Renal pelvis (tissue), 4 donors: Measurements from ENCODE around the gene IARS2. TPM values are rescaled to one million over a fixed set of nuclear protein-coding genes. Genes with fewer than 3 reads are reported as not detected.
"Not testable (repeated sequence)": the region's sequence is repeated elsewhere in the genome, so short reads cannot be mapped to it uniquely, and the experiment has no call there.

Experiments used
- DNase-seq: peaks from one replicate; pipeline ENCODE4 v3.0.0-alpha.2; 2013
- polyA plus RNA-seq, 3 donors: library from polyadenylated mRNA; unstranded; fragments of 120-200 nt; gene quantifications; one replicate each; pipeline ENCODE4 v1.2.1, GENCODE V29; 2013; ENCODE audit not compliant: insufficient read length in 3 of 3

The IARS2 gene
- polyA plus RNA-seq, 3 donors = 85.6 to 90.1 (median 87.6) TPM

GRCh38 chr1:220158530-220158929 lies 64.6 kb downstream of the IARS2 start:
- DNase-seq = not testable (repeated sequence)

- no peak for DNase-seq
Measured at GRCh38 chr1:220159041-220159440, 65.1 kb downstream of the IARS2 start.

GRCh38 chr1:220160027-220160426 lies 66.1 kb downstream of the IARS2 start:
- DNase-seq = no peak

GRCh38 chr1:220164116-220164515 lies 70.2 kb downstream of the IARS2 start:
- DNase-seq = peak; percentile 16

GRCh38 chr1:220164517-220164916 lies 70.6 kb downstream of the IARS2 start:
- DNase-seq = no peak

- no peak for DNase-seq
Measured at GRCh38 chr1:220166853-220167252, 72.9 kb downstream of the IARS2 start.

- DNase-seq = not testable (repeated sequence)
Measured at GRCh38 chr1:220169887-220170286, 76.0 kb downstream of the IARS2 start.

- DNase-seq = no peak
Measured at GRCh38 chr1:220170836-220171526, 77.0 kb downstream of the IARS2 start.

- no peak for DNase-seq
Measured at GRCh38 chr1:220176540-220176939, 82.6 kb downstream of the IARS2 start.

- no peak for DNase-seq
Measured at GRCh38 chr1:220182111-220182510, 88.2 kb downstream of the IARS2 start.

- DNase-seq = no peak
Measured at GRCh38 chr1:220182656-220183055, 88.7 kb downstream of the IARS2 start.

- DNase-seq = no peak
Measured at GRCh38 chr1:220184506-220184905, 90.6 kb downstream of the IARS2 start.

GRCh38 chr1:220186752-220187151 lies 92.8 kb downstream of the IARS2 start:
- DNase-seq = no peak

- DNase-seq = no peak
Measured at GRCh38 chr1:220188538-220188937, 94.6 kb downstream of the IARS2 start.

GRCh38 chr1:220189750-220190347 lies 95.9 kb downstream of the IARS2 start:
- no peak for DNase-seq

- no peak for DNase-seq
Measured at GRCh38 chr1:220195701-220196100, 101.8 kb downstream of the IARS2 start.

Other genes with a start within 250 kb of the IARS2 start
- under 1 TPM; 0.10 to 0.35 (median 0.13) TPM for gene SLC30A10, start 165.6 kb upstream of the IARS2 start, polyA plus RNA-seq
- gene EPRS1, start 47.6 kb upstream of the IARS2 start, polyA plus RNA-seq = 100 to 1,000 TPM in 2 of 3 donors, 10 to 100 TPM in 1; 87.2 to 107 (median 103) TPM
- gene BPNT1, start 4.3 kb upstream of the IARS2 start, polyA plus RNA-seq = 10 to 100 TPM; 46.0 to 57.3 (median 47.4) TPM
- gene RAB3GAP2, start 178.3 kb downstream of the IARS2 start, polyA plus RNA-seq = 10 to 100 TPM; 26.8 to 37.5 (median 35.6) TPM